Mammary epithelial cell (primary cell): ENCODE measurements around the gene CTBS.

Source experiments
- EZH2 ChIP-seq: IDR thresholded peaks from 2 replicates; pipeline ENCODE4 v1.6.1; 2012; ENCODE audit warnings: low read length, inconsistent platforms, borderline replicate concordance
- TF ChIP-seq, protein P1 (sequence below), 2 donors: IDR thresholded peaks in 1 of 2; conservative IDR thresholded peaks in 1 of 2; 2 replicates each; pipeline ENCODE4 v1.5.1; 2011 to 2012; ENCODE audit warnings: inconsistent platforms in 2 of 2, low read length in 2 of 2, mild to moderate bottlenecking in 2 of 2, control low read depth in 1 of 2, low read depth in 1 of 2; ENCODE audit not compliant: insufficient read depth in 1 of 2; ENCODE audit errors: extremely low read depth in 1 of 2

DNA sequence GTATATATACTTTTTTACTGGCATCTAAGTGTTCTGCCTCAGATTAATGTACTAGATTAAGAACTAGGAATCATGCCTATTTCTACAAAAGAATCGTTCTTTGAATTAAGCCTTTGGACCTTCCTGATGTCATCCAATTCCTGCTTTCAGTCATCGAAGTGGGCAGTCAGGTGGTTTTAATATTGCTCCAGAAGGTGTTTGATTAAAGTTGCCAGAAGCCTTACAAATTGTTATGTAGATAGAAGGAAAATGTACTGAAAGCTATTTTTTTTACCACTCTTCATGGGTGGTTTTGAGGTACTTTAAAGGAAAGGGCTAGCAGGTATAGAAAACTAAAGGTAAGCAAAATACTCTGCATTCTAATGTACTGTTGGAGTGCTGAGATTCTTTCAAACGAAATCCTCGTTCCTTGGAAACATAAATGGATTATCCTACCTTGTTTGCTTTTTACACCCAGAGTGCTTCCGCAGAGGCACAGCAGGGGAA, 716 bp downstream of the CTBS start:
- TF ChIP-seq, protein P1, sequence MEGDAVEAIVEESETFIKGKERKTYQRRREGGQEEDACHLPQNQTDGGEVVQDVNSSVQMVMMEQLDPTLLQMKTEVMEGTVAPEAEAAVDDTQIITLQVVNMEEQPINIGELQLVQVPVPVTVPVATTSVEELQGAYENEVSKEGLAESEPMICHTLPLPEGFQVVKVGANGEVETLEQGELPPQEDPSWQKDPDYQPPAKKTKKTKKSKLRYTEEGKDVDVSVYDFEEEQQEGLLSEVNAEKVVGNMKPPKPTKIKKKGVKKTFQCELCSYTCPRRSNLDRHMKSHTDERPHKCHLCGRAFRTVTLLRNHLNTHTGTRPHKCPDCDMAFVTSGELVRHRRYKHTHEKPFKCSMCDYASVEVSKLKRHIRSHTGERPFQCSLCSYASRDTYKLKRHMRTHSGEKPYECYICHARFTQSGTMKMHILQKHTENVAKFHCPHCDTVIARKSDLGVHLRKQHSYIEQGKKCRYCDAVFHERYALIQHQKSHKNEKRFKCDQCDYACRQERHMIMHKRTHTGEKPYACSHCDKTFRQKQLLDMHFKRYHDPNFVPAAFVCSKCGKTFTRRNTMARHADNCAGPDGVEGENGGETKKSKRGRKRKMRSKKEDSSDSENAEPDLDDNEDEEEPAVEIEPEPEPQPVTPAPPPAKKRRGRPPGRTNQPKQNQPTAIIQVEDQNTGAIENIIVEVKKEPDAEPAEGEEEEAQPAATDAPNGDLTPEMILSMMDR (conservative IDR thresholded peaks at IDR 0.05 in 1 of 2, IDR thresholded peaks at IDR 0.05 in 1 of 2; ENCODE audit: extremely low read depth in 1 of 2, insufficient read depth in 1 of 2, low read depth in 1 of 2, low read length in 2 of 2) = peak in 1 of 2 donors; percentile 9
- no peak for TF ChIP-seq EZH2
